Thyroid gland (tissue), 4 donors: Measurements from ENCODE around the gene CLEC4G. TPM values are rescaled to one million over a fixed set of nuclear protein-coding genes. Genes with fewer than 3 reads are reported as not detected.

Experiments
- total RNA-seq, 4 donors: library from RNA; depleted of rRNA; stranded (reverse); fragments of >200 nt; gene quantifications; one replicate each; pipeline ENCODE4 v1.2.3, GENCODE V29; 2016

Gene CLEC4G
- total RNA-seq, 4 donors from 2014 or later: 0.22 to 2.0 (median 0.81) TPM

Other genes with a start within 250 kb of the CLEC4G start
- 10 to 100 TPM in 1 of 4 donors, 1 to 10 TPM in 3; 2.3 to 11.5 (median 5.5) TPM for gene PEX11G, start 243.1 kb downstream of the CLEC4G start, total RNA-seq
- 100 to 1,000 TPM in 1 of 4 donors, 10 to 100 TPM in 3; 57.6 to 102 (median 69.5) TPM for gene ZNF358, start 216.0 kb downstream of the CLEC4G start, total RNA-seq
- gene MCOLN1, start 209.5 kb downstream of the CLEC4G start, total RNA-seq: 10 to 100 TPM in 3 of 4 donors, 1 to 10 TPM in 1; 9.1 to 25.0 (median 14.5) TPM
- gene PNPLA6, start 196.4 kb downstream of the CLEC4G start, total RNA-seq: 10 to 100 TPM; 53.2 to 93.9 (median 84.1) TPM
- 10 to 100 TPM in 3 of 4 donors, 1 to 10 TPM in 1; 9.0 to 25.4 (median 14.2) TPM for gene CAMSAP3, start 136.2 kb downstream of the CLEC4G start, total RNA-seq
- 10 to 100 TPM; 53.7 to 77.2 (median 55.4) TPM for gene XAB2, start 102.6 kb downstream of the CLEC4G start, total RNA-seq
- gene PET100, start 102.3 kb downstream of the CLEC4G start, total RNA-seq: 10 to 100 TPM in 3 of 4 donors, 1 to 10 TPM in 1; 6.0 to 45.5 (median 13.9) TPM
- 1 to 10 TPM in 2 of 4 donors, not detected in 2; 1.1 to 1.3 TPM for gene PCP2, start 98.4 kb downstream of the CLEC4G start, total RNA-seq
- gene STXBP2, start 95.0 kb downstream of the CLEC4G start, total RNA-seq: 10 to 100 TPM; 48.8 to 89.2 (median 70.2) TPM
- not detected for gene RETN, start 63.1 kb downstream of the CLEC4G start, total RNA-seq
- gene MCEMP1, start 55.0 kb downstream of the CLEC4G start, total RNA-seq: 1 to 10 TPM in 1 of 4 donors, under 1 TPM in 1, not detected in 2; 0.54 to 1.7 TPM
- gene TRAPPC5, start 51.3 kb downstream of the CLEC4G start, total RNA-seq: 100 to 1,000 TPM in 2 of 4 donors, 10 to 100 TPM in 2; 46.8 to 111 (median 93.1) TPM
- gene FCER2, start 30.0 kb downstream of the CLEC4G start, total RNA-seq: not detected
- 1 to 10 TPM; 1.5 to 6.4 (median 3.3) TPM for gene CD209, start 15.4 kb upstream of the CLEC4G start, total RNA-seq
- gene CLEC4M, start 31.1 kb upstream of the CLEC4G start, total RNA-seq: under 1 TPM in 1 of 4 donors, not detected in 3; 0.13 TPM
- 10 to 100 TPM in 3 of 4 donors, 1 to 10 TPM in 1; 9.8 to 29.3 (median 21.8) TPM for gene EVI5L, start 98.1 kb upstream of the CLEC4G start, total RNA-seq
- under 1 TPM; 0.13 to 0.45 (median 0.20) TPM for gene PRR36, start 142.3 kb upstream of the CLEC4G start, total RNA-seq
- 1 to 10 TPM; 1.4 to 3.3 (median 2.3) TPM for gene LRRC8E, start 156.4 kb upstream of the CLEC4G start, total RNA-seq
- 10 to 100 TPM in 3 of 4 donors, 1 to 10 TPM in 1; 9.1 to 18.6 (median 14.9) TPM for gene MAP2K7, start 171.8 kb upstream of the CLEC4G start, total RNA-seq
- not detected for gene TGFBR3L, start 182.7 kb upstream of the CLEC4G start, total RNA-seq
- gene SNAPC2, start 188.2 kb upstream of the CLEC4G start, total RNA-seq: 10 to 100 TPM in 2 of 4 donors, 1 to 10 TPM in 2; 9.3 to 14.0 (median 11.5) TPM
- gene CTXN1, start 194.0 kb upstream of the CLEC4G start, total RNA-seq: 1 to 10 TPM; 1.4 to 3.0 (median 2.0) TPM
- 10 to 100 TPM; 47.4 to 85.6 (median 56.6) TPM for gene TIMM44, start 211.6 kb upstream of the CLEC4G start, total RNA-seq